Esophagus muscularis mucosa (tissue), 4 donors: Measurements from ENCODE around the gene HSDL1. TPM values are rescaled to one million over a fixed set of nuclear protein-coding genes. Genes with fewer than 3 reads are reported as not detected.

Experiments used
- DNase-seq: peaks from one replicate; pipeline ENCODE4 v3.0.0-alpha.2; 2017; ENCODE audit errors: extremely low spot score
- H3K27ac ChIP-seq, 4 donors: fragments of 200-600 bp; sonication (generic); replicated peaks in 1 of 4; 1 replicate in 3 of 4; 2 replicates in 1 of 4; pipeline ENCODE4 v1.5.1; 2016 to 2019; ENCODE audit warnings: mild to moderate bottlenecking in 1 of 4
- H3K27me3 ChIP-seq, 4 donors: fragments of 200-600 bp; sonication (generic); one replicate each; pipeline versions ENCODE4 v1.5.1 to v1.6.0; 2016 to 2019
- H3K36me3 ChIP-seq, 4 donors: fragments of 200-600 bp; sonication (generic); one replicate each; pipeline ENCODE4 v1.5.1; 2016 to 2019
- H3K4me1 ChIP-seq, 4 donors: fragments of 200-600 bp; sonication (generic); one replicate each; pipeline ENCODE4 v1.5.1; 2016 to 2019
- H3K4me3 ChIP-seq, 4 donors: fragments of 200-600 bp; sonication (generic); 1 replicate in 2 of 4; 2 replicates in 2 of 4; pipeline ENCODE4 v1.5.1; 2016 to 2019; ENCODE audit warnings: mild to moderate bottlenecking in 4 of 4, moderate library complexity in 1 of 4
- H3K9me3 ChIP-seq, 4 donors: fragments of 200-600 bp; sonication (generic); 1 replicate in 3 of 4; 2 replicates in 1 of 4; pipeline ENCODE4 v1.5.1; 2016 to 2019
- CTCF ChIP-seq, 3 experiments: fragments of 200-600 bp in 2 of 3; fragments of 450-650 bp in 1 of 3; sonication (generic) in 2 of 3; IDR thresholded peaks; one replicate each; pipeline ENCODE4 v1.5.1; 2017 to 2019; ENCODE audit warnings: antibody characterized with exemption in 3 of 3, mild to moderate bottlenecking in 2 of 3, moderate library complexity in 1 of 3
- EP300 ChIP-seq: sonication (generic); formaldehyde crosslinking; IDR thresholded peaks from one replicate; pipeline ENCODE4 v1.6.1; 2017; ENCODE audit warnings: antibody characterized with exemption
- POLR2A ChIP-seq: fragments of 450-650 bp; IDR thresholded peaks from one replicate; pipeline ENCODE4 v1.6.1; 2017; ENCODE audit warnings: antibody characterized with exemption, moderate library complexity, mild to moderate bottlenecking, low read depth
- POLR2AphosphoS5 ChIP-seq, 2 donors: sonication (generic); formaldehyde crosslinking; IDR thresholded peaks; one replicate each; pipeline ENCODE4 v1.6.1; 2017; ENCODE audit warnings: antibody characterized with exemption in 2 of 2
- WGBS: methylation state at CpG from one replicate; pipeline ENCODE4 v1.1.5; 2018; 5-methylcytosine and 5-hydroxymethylcytosine counted together
- intact Hi-C: fragments of 100-400 bp; cut with DNase I; formaldehyde crosslinking; loops from one replicate; pipeline ENCODE4 v1.15.1; 2023
- total RNA-seq, 4 donors: library from RNA; depleted of rRNA; stranded (reverse); fragments of >200 nt; gene quantifications; one replicate each; pipeline versions ENCODE4 v1.1.0 to v1.2.1, GENCODE V29; 2016

HSDL1 gene
- total RNA-seq, 4 donors from 2014 or later = 7.1 to 14.6 (median 11.4) TPM

- no peaks in the 10 kb centered on the region for H3K9me3 ChIP-seq
- no peaks in the 10 kb centered on the region for H3K36me3 ChIP-seq
- H3K4me3 ChIP-seq = no peak overlapping the region
- intact Hi-C loops = no loop called here
- WGBS = 100% methylated on average over 3 of the region's 4 CpGs
- H3K27me3 ChIP-seq = peaks cover 0 to 19% (median 2%) of the 10 kb centered on the region in 4 donors
- no peak overlapping the region for H3K27ac ChIP-seq
- no peak for DNase-seq
- H3K4me1 ChIP-seq = no peaks in the 10 kb centered on the region
- no peak for TF ChIP-seq POLR2A
- no peak for TF ChIP-seq POLR2AphosphoS5 (IDR thresholded peaks at IDR 0.05)
- TF ChIP-seq EP300 = no peak
- TF ChIP-seq CTCF (IDR thresholded peaks at IDR 0.05) = no peak
Observed at GRCh38 chr16:84155226-84155625, 10.2 kb upstream of the HSDL1 start.

GRCh38 chr16:84153660-84154214, 8.8 kb upstream of the HSDL1 start:
- no peak for TF ChIP-seq POLR2AphosphoS5 (IDR thresholded peaks at IDR 0.05)
- no peak for DNase-seq
- intact Hi-C loops = no loop called here
- Histone ChIP-seq H3K27ac (no peak overlapping the region), H3K4me1 (no peaks in the 10 kb centered on the region), H3K4me3 (no peak overlapping the region), H3K36me3 (no peaks in the 10 kb centered on the region), H3K9me3 (no peaks in the 10 kb centered on the region), H3K27me3 (peaks cover 0 to 14% (median 0%) of the 10 kb centered on the region in 4 donors)
- 67% methylated on average over 8 of the region's 8 CpGs for WGBS

GRCh38 chr16:84150926-84151325, 5.9 kb upstream of the HSDL1 start:
- Histone ChIP-seq H3K27ac (no peak overlapping the region), H3K4me1 (peaks cover 0 to under 1% (median under 1%) of the 10 kb centered on the region in 4 donors), H3K36me3 (no peaks in the 10 kb centered on the region), H3K4me3 (no peak overlapping the region), H3K27me3 (peaks cover 0 to 9% (median 0%) of the 10 kb centered on the region in 4 donors), H3K9me3 (no peaks in the 10 kb centered on the region)
- TF ChIP-seq CTCF (IDR thresholded peaks at IDR 0.05) = no peak
- DNase-seq = no peak
- intact Hi-C loops = no loop called here
- WGBS = 83% methylated on average over 3 of the region's 3 CpGs

GRCh38 chr16:84144209-84144858, 643 bp downstream of the HSDL1 start:
- WGBS = 3% methylated on average over 30 of the region's 39 CpGs
- H3K27ac ChIP-seq = peak overlapping the region; percentile 65 to 84 (median 75)
- no peak for DNase-seq

GRCh38 chr16:84143784-84144199, 1.2 kb downstream of the HSDL1 start:
- Histone ChIP-seq H3K36me3 (no peaks in the 10 kb centered on the region), H3K27ac (no peak overlapping the region), H3K27me3 (no peaks in the 10 kb centered on the region), H3K4me1 (peaks cover 3 to 21% (median 18%) of the 10 kb centered on the region in 4 donors), H3K4me3 (peak overlapping the region; percentile 88 to 99 (median 96)), H3K9me3 (no peaks in the 10 kb centered on the region)
- DNase-seq = no peak
- intact Hi-C loops = no loop called here
- no peak for TF ChIP-seq POLR2AphosphoS5 (IDR thresholded peaks at IDR 0.05)
- no peak for TF ChIP-seq EP300
- no peak for TF ChIP-seq CTCF (IDR thresholded peaks at IDR 0.05)
- no peak for TF ChIP-seq POLR2A
- 32% methylated on average over 13 of the region's 13 CpGs for WGBS

More at GRCh38 chr16:84144209-84144858, 643 bp downstream of the HSDL1 start:
- Histone ChIP-seq H3K4me3 (peak overlapping the region; percentile 88 to 99 (median 96)), H3K9me3 (no peaks in the 10 kb centered on the region), H3K36me3 (no peaks in the 10 kb centered on the region), H3K27me3 (no peaks in the 10 kb centered on the region), H3K4me1 (peaks cover 3 to 21% (median 18%) of the 10 kb centered on the region in 4 donors)
- intact Hi-C loops = no loop called here
- peak in 1 of 3 experiments; percentile 7 for TF ChIP-seq CTCF (IDR thresholded peaks at IDR 0.05)
- TF ChIP-seq POLR2AphosphoS5 (IDR thresholded peaks at IDR 0.05) = no peak
